ENCODE measurements around the gene ILRUN. TPM values are rescaled to one million over a fixed set of nuclear protein-coding genes. Genes with fewer than 3 reads are reported as not detected.
"Not testable (repeated sequence)": the region's sequence is repeated elsewhere in the genome, so short reads cannot be mapped to it uniquely, and the experiment has no call there.

ILRUN gene
- polyA plus RNA-seq, 1 experiment: 37.5 TPM

DNA sequence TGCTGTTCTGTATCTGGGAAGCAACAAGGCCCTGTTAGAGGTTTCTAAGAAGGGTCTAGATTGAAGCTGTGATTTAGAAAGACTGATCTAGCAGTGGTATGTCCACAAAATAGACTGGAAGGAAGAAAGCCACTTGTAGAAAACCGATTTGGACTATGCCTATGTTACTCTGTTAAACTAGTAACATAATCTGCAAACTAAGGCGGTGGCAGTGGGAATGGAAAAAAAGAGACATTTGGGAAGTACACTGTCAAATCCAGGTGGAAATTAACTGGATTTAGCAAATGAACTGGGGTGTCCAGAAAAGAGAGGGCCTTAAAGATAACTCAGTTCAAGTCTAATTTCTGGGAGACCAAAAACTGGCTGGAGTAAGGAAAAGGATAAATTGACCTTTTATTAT is 11.6 kb downstream of the ILRUN start:
- POLR2A ChIA-PET: no interaction called here

DNA sequence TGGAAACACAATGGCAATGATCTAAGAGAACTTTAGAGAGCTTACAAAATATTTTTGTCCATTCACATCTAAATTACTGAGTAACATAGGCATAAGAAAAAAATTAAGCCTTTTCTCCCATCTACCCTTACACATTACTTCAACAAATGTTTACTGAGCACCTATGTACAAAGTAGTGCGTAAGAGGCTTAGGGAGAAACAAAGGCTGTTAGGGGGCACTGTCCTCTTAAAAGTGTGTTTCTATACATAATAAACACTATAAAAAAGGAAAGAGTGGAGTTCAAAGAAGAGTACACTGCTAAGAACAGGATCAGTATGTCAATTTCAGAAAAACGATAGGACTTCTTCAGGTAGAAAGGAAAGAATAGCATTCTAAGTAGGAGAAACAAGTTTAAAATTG is 12.2 kb downstream of the ILRUN start:
- ChIA-PET POLR2A (no interaction called here), CTCF (no interaction called here)
- H3K4me3 ChIP-seq (ENCODE audit: low read depth, low read length): no peak overlapping the region
- TF ChIP-seq CTCF (IDR thresholded peaks at IDR 0.05; ENCODE audit: insufficient read depth, low read depth, low read length): no peak
- peaks cover 2% of the 10 kb centered on the region; the same call in 1 of the 2 replicates for H3K36me3 ChIP-seq (ENCODE audit: control insufficient read depth, insufficient read depth, low read length)
- H3K27me3 ChIP-seq (ENCODE audit: control insufficient read depth, insufficient read depth, low read length): no peaks in the 10 kb centered on the region
- no peak for DNase-seq (ENCODE audit: low read depth)

More for the DNA sequence above, 11.6 kb downstream of the ILRUN start:
- CTCF ChIA-PET: no interaction called here
- peaks cover 2% of the 10 kb centered on the region; the same call in 1 of the 2 replicates for H3K36me3 ChIP-seq (ENCODE audit: control insufficient read depth, insufficient read depth, low read length)
- DNase-seq (ENCODE audit: low read depth): no peak
- no peak for TF ChIP-seq CTCF (IDR thresholded peaks at IDR 0.05; ENCODE audit: insufficient read depth, low read depth, low read length)
- no peaks in the 10 kb centered on the region for H3K27me3 ChIP-seq (ENCODE audit: control insufficient read depth, insufficient read depth, low read length)
- no peak overlapping the region for H3K4me3 ChIP-seq (ENCODE audit: low read depth, low read length)

DNA sequence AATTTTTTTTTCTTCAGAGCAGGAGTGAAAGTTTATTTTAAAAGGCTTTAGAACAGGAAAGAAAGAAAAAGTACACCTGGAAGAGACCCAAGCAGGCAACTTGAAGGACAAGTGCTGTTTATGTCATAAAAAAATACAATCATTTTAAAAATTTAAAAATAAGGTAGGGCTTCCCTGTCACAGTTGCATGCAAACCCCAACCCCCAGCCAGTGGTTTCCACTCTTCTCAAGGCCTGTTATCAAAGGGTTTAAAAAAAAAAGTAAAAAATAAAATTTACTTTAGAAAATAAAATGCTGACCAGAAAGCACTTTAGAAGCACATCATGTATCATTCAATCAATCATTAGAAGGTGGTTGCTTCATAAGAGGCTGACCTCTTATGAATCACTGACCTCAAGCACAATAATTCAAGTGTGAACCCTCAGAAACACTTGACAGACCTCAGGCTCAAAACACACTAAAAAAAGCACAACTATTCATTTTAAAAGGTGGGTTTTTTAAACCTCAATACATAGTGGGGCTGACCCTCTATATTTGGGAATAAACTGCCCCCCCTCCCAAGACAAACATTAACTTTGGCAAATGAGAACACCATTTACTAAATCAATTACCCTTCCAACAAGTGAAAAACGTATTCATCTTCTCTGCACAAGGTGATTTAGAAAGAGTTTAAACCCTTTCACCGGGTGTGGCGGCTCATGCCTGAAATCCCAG is 15.6 kb downstream of the ILRUN start:
- TF ChIP-seq CTCF (IDR thresholded peaks at IDR 0.05; ENCODE audit: insufficient read depth, low read depth, low read length): no peak
- H3K36me3 ChIP-seq (ENCODE audit: control insufficient read depth, insufficient read depth, low read length): no peaks in the 10 kb centered on the region
- H3K27me3 ChIP-seq (ENCODE audit: control insufficient read depth, insufficient read depth, low read length): no peaks in the 10 kb centered on the region
- ChIA-PET POLR2A (no interaction called here), CTCF (no interaction called here)
- DNase-seq (ENCODE audit: low read depth): no peak
- no peak overlapping the region for H3K4me3 ChIP-seq (ENCODE audit: low read depth, low read length)

DNA sequence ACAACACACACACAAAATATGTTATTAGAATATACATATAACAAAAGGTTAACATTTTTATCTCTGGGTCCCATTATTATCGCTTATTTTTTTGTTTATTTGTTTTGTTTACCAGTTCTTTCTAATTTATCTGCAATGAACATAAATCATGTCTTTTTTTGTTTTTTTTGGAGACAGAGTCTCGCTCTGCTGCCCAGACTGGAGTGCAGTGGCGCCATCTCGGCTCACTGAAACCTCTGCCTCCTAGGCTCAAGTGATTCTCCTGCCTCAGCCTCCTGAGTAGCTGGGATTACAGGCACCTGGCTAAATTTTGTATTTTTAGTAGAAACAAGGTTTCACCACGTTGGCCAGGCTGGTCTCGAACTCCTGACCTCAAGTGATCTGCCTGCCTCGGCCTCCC is 16.3 kb downstream of the ILRUN start:
- H3K4me3 ChIP-seq (ENCODE audit: low read depth, low read length); CTCF ChIA-PET; H3K27me3 ChIP-seq (ENCODE audit: control insufficient read depth, insufficient read depth, low read length); DNase-seq (ENCODE audit: low read depth); H3K36me3 ChIP-seq (ENCODE audit: control insufficient read depth, insufficient read depth, low read length); POLR2A ChIA-PET: not testable (repeated sequence)

DNA sequence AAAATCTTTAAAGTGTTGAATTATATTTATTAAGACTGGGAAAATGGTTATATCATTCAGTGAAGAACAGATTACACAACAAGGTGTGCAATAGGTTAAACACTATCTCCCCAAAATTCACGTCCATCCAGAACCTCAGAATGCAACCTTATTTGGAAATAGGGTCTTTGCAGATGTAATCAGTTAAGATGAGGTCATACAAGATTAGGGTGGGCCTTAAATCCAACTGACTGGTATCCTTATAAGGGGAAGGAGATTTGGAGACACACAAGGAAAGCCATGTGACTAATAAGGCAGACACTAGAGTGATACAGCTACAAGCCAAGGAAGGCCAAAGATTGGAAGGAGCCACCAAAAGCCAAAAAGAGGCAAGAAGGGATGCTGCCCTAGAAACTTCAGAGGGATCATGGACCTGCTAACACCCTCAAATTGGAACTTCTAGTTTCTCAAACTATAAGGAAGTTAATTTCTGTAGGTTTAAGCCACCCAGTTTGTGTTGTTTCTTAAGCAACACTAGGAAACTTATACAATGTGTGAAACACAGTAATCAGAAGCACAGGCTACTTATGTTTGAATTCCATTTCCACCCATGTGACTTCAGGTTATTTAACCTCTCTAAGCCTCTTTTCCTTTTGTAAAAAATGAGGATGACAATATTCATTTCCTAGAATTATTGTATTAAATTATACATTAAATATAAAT is 16.9 kb downstream of the ILRUN start:
- POLR2A ChIA-PET: no interaction called here
- CTCF ChIA-PET: no interaction called here
- DNase-seq (ENCODE audit: low read depth): no peak
- Histone ChIP-seq H3K36me3 (ENCODE audit: control insufficient read depth, insufficient read depth, low read length) (no peaks in the 10 kb centered on the region), H3K27me3 (ENCODE audit: control insufficient read depth, insufficient read depth, low read length) (no peaks in the 10 kb centered on the region), H3K4me3 (ENCODE audit: low read depth, low read length) (no peak overlapping the region)
- no peak for TF ChIP-seq CTCF (IDR thresholded peaks at IDR 0.05; ENCODE audit: insufficient read depth, low read depth, low read length)
